Thymus (tissue), 11 donors: ENCODE data around the gene LYPD5. TPM values are rescaled to one million over a fixed set of nuclear protein-coding genes. Genes with fewer than 3 reads are reported as not detected.
"Not testable (repeated sequence)": the region's sequence is repeated elsewhere in the genome, so short reads cannot be mapped to it uniquely, and the experiment has no call there.

Experiments used
- DNase-seq, 9 donors: peaks; one replicate each; pipeline ENCODE4 v3.0.0-alpha.2; 2013; ENCODE audit warnings: low spot score in 9 of 9, low read depth in 6 of 9, missing footprints in 1 of 9
- H3K27ac ChIP-seq, 2 donors: one replicate each; pipeline ENCODE4 v1.5.1; 2013; ENCODE audit warnings: control low read depth in 1 of 2, low read depth in 1 of 2, low read length in 1 of 2, mild to moderate bottlenecking in 1 of 2, moderate library complexity in 1 of 2
- H3K27me3 ChIP-seq, 2 donors: one replicate each; pipeline ENCODE4 v1.5.1; 2013; ENCODE audit warnings: low read length in 1 of 2; ENCODE audit not compliant: control insufficient read depth in 2 of 2, insufficient read depth in 1 of 2
- H3K36me3 ChIP-seq, 2 donors: one replicate each; pipeline ENCODE4 v1.5.1; 2013; ENCODE audit warnings: low read length in 1 of 2, mild to moderate bottlenecking in 1 of 2, moderate library complexity in 1 of 2; ENCODE audit not compliant: control insufficient read depth in 2 of 2, insufficient read depth in 2 of 2
- H3K4me1 ChIP-seq, 2 donors: one replicate each; pipeline ENCODE4 v1.5.1; 2013; ENCODE audit warnings: low read length in 2 of 2; ENCODE audit not compliant: control insufficient read depth in 2 of 2, insufficient read depth in 2 of 2
- H3K4me3 ChIP-seq, 2 donors: one replicate each; pipeline ENCODE4 v1.5.1; 2013; ENCODE audit warnings: low read length in 2 of 2, control low read depth in 1 of 2, mild to moderate bottlenecking in 1 of 2
- H3K9me3 ChIP-seq, 2 donors: one replicate each; pipeline ENCODE4 v1.5.1; 2013; ENCODE audit warnings: low read length in 1 of 2, mild to moderate bottlenecking in 1 of 2; ENCODE audit not compliant: control insufficient read depth in 2 of 2, insufficient read depth in 1 of 2
- WGBS: extraction: QIAGEN DNeasy Blood & Tissue Kit; methylation state at CpG from one replicate; pipeline ENCODE4 v1.1.7; 2013; 5-methylcytosine and 5-hydroxymethylcytosine counted together
- polyA plus RNA-seq: library from polyadenylated mRNA; stranded (reverse); fragments of 200-250 nt; gene quantifications from one replicate; pipeline ENCODE4 v1.2.3, GENCODE V29; 2013
- total RNA-seq: library from RNA; stranded (reverse); fragments of 120-200 nt; gene quantifications from one replicate; pipeline ENCODE4 v1.2.4, GENCODE V29; 2013
- donor health status: healthy.

Gene LYPD5
- total and polyA plus RNA-seq, 2 donors: 1.7 to 3.2 TPM

DNA sequence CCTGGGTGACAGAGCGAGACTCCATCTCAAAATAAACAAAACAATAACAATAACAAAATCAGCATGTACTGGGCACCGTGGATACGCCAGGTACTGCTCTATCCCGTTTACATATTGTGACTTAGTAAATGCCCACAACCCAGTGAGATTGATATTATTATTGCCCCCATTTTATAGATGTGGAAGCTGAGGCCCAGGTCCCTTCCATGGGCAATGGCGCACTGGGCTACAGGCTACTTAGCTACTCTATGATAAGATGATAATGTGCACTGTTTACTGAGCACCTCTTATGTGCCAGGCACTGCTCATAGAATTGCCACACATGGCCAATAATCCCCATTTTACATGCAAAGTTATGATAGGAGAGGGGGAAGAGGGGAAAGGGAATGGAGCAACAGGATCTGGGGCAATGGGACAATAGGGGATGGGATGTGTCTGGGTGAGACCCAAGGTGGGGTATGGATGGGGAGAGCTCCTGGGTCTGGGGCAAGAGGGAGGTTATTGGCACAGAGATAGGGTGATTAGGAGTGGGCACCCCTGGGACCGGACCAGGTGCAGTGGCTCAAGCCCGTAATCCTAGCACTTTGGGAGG lies 26.9 kb downstream of the LYPD5 start:
- WGBS: 98% methylated on average over 7 of the region's 7 CpGs
- Histone ChIP-seq H3K4me3 (no peak overlapping the region), H3K4me1 (peaks cover 29 to 50% of the 10 kb centered on the region in 2 donors), H3K9me3 (no peaks in the 10 kb centered on the region), H3K27me3 (peaks cover 0 to 4% of the 10 kb centered on the region in 2 donors), H3K36me3 (peaks cover 5 to 30% of the 10 kb centered on the region in 2 donors), H3K27ac (no peak overlapping the region)
- no peak for DNase-seq

DNA sequence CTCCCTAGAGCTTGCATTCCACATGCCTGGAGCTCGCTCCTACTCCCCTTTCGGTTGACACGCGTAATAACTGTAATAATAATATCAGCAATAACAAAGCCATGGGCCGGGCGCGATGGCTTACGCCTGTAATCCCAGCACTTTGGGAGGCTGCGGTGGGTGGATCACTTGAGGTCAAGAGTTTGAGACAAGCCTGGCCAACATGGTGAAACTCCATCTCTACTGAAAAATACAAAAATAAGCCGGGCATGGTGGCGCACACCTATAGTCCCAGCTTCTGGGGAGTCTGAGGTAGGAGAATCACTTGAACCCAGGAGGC lies 27.3 kb downstream of the LYPD5 start:
- H3K4me3 ChIP-seq, H3K9me3 ChIP-seq, DNase-seq, H3K27me3 ChIP-seq, H3K27ac ChIP-seq: not testable (repeated sequence)
- peaks cover 5 to 34% of the 10 kb centered on the region in 2 donors for H3K36me3 ChIP-seq
- whole genome bisulfite sequencing: 95% methylated on average over 11 of the region's 11 CpGs
- peaks cover 27 to 45% of the 10 kb centered on the region in 2 donors for H3K4me1 ChIP-seq

DNA sequence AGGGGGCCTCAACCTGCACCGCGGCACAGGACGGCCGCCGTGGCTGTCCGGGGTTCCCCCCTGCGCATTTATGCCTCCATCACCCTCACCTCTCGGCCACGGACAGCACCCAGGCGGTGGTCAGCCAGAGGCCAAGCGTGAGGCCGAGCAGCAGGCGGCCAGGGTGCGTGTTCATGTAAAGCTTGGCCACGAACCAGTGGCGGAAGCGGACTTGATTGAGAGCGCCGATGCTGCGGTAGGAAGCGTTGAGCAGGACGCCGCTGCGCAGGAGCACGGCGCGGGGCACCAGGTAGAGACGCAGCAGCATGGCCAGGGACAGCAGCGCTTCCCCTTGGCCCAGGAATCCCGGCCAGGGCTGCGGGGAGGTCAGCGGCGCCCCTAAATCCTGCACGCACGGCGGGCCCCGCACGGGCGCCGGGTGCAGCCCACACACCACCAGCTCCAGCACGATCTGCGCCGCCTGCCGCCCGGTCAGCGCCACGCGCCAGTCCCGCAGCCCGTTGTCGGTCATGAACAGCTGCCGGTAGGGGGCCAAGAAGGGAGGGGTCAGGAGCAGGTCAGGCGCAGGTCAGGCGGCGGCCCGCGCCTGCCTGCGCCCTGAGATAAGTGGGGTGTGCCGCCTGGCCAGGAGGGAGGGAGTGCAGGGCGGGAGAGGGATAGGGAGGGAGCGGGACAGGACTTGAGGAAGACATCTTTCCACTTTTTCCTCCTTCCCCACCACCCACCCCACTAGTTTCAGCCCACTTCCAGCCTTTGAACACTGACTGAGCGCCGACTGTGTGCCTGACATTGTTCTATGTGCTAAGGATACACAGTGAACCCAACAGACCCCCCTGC lies 27.9 kb downstream of the LYPD5 start:
- Histone ChIP-seq H3K4me3 (no peak overlapping the region), H3K4me1 (peaks cover 22 to 39% of the 10 kb centered on the region in 2 donors), H3K27me3 (peaks cover 0 to 4% of the 10 kb centered on the region in 2 donors), H3K36me3 (peaks cover 8 to 40% of the 10 kb centered on the region in 2 donors), H3K27ac (no peak overlapping the region), H3K9me3 (no peaks in the 10 kb centered on the region)
- DNase-seq: no peak
- 92% methylated on average over 63 of the region's 63 CpGs for WGBS

DNA sequence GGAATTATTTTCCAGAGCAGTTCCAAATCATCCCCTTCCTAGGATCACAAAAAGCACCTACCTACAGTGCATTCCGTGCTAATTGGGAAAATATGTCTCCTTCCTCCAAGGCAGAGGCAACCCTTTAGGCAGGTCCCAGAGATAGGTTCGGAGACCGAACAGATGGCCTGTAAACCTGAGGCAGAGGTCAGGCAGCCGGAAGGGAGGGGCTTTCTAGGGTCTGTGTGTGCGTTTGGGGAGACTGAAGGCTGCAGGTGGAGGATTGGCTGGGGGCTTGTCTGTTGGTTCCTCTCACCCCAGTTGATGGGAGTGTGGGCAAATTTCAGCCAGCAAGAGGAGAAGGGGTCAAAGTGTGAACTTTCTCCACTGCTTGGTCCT lies 28.5 kb downstream of the LYPD5 start:
- peaks cover 16 to 33% of the 10 kb centered on the region in 2 donors for H3K4me1 ChIP-seq
- WGBS: 96% methylated on average over 5 of the region's 5 CpGs
- peaks cover 13 to 46% of the 10 kb centered on the region in 2 donors for H3K36me3 ChIP-seq
- H3K4me3 ChIP-seq: no peak overlapping the region
- no peak for DNase-seq
- peaks cover 0 to 4% of the 10 kb centered on the region in 2 donors for H3K27me3 ChIP-seq
- no peaks in the 10 kb centered on the region for H3K9me3 ChIP-seq
- H3K27ac ChIP-seq: no peak overlapping the region

DNA sequence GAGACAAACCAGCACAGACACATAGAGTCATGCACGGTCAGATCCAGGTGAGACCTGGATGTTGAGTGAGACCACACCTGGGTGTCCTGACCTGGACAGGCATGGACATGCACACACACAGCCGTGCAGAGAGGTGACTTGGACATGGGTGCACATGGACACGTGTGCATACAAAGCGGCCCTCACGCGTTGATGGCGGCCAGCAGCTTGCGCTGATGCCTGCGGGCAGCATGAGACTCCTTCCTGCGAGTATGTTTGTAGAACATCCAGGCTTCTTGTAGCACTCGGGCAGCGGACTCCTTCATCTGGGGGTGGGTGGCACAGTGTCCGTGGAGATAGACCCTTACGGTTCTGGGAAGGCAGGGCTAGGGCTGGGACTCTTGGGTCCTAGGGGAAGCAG lies 33.0 kb downstream of the LYPD5 start:
- Histone ChIP-seq H3K4me3 (no peak overlapping the region), H3K36me3 (peaks cover 13 to 53% of the 10 kb centered on the region in 2 donors), H3K4me1 (peaks cover 4 to 21% of the 10 kb centered on the region in 2 donors), H3K9me3 (no peaks in the 10 kb centered on the region), H3K27me3 (peaks cover 0 to 4% of the 10 kb centered on the region in 2 donors), H3K27ac (no peak overlapping the region)
- DNase-seq: no peak
- WGBS: 97% methylated on average over 14 of the region's 14 CpGs

DNA sequence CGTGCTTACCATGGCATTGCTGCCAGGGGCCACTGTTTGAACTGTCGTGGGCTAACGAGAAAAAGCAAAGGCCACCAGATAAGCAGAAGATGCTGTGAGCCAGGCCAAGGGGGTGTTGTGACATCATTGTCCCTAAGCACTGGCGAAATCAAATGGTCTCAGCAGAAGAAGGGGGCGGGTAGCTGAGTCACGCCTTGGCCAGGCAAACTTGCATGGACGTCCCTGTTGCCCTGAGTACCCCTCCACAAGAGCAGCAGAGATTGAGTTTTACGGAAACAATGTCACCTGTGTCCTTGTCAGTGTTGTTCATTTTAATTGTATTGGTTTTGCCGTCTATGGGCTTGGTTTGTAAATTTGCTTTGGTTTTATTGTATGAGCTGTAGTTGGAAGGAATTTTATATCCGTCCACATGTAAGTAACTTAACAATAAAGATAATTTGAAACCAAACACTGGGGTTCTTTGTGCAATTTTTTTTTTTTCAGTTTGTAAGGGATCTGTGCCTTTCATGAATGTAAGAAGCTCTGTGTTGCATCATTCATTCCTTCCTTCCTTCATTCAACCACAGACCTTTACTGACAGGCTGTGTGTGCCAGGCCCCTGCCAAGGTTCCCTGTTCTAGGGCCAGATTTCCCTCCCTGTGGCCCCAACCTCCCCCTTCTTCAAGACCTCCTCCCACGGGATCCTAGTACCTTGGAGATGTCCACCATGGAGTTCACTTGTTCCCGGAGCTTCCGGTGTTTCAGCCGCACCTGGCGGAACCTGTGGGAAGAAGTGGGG lies 33.8 kb downstream of the LYPD5 start:
- DNase-seq: no peak
- Histone ChIP-seq H3K4me1 (peaks cover 4 to 23% of the 10 kb centered on the region in 2 donors), H3K27ac (no peak overlapping the region), H3K27me3 (no peaks in the 10 kb centered on the region), H3K9me3 (no peaks in the 10 kb centered on the region), H3K36me3 (peaks cover 13 to 45% of the 10 kb centered on the region in 2 donors), H3K4me3 (no peak overlapping the region)
- WGBS: 95% methylated on average over 15 of the region's 15 CpGs

DNA sequence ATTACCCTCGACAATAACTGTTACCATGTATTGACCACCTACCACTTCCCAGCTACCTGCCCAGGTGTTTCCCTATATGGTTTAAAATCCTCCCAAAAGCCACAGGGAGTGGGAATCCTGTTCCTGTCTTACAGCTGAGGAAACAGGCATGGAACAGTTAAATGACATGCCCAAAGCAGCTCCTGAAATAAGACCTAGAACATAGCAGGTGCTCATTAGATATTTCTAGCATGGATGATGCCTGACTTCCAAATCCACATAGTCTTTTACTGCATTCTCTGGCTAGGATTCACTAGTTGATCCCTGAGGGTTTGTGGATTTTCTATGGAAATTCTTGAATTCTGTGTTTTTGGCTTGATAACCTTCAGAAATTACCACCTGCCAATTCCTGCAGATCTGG lies 34.4 kb downstream of the LYPD5 start:
- WGBS: 76% methylated on average over 1 of the region's 1 CpG

DNA sequence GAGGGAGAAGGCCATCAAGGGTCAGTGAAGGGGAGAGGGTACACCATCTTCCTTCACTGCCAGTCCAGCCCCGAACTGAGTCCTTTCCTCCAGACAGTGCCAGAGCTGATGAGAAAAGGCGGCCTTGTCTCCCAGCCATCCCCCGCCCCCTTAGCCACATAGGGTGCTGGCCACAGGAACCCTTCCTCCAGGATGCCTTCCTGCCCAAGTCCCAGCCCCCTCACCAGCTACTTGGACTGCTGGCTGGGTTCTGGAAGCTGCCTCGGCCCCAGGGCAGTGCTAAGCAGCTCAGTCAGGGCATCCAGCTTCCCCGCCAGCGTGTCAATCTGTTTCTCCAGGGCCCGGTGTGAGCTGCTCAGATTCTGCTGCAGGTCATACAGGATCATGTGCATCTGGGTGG lies 34.9 kb downstream of the LYPD5 start:
- no peak overlapping the region for H3K4me3 ChIP-seq
- peaks cover 4 to 24% of the 10 kb centered on the region in 2 donors for H3K4me1 ChIP-seq
- no peak for DNase-seq
- H3K27ac ChIP-seq: no peak overlapping the region
- H3K27me3 ChIP-seq: no peaks in the 10 kb centered on the region
- no peaks in the 10 kb centered on the region for H3K9me3 ChIP-seq
- WGBS: 97% methylated on average over 7 of the region's 7 CpGs
- peaks cover 13 to 36% of the 10 kb centered on the region in 2 donors for H3K36me3 ChIP-seq

More for the DNA sequence above, 34.4 kb downstream of the LYPD5 start:
- Histone ChIP-seq H3K9me3 (no peaks in the 10 kb centered on the region), H3K27ac (no peak overlapping the region), H3K36me3 (peaks cover 13 to 39% of the 10 kb centered on the region in 2 donors), H3K4me1 (peaks cover 4 to 24% of the 10 kb centered on the region in 2 donors), H3K27me3 (no peaks in the 10 kb centered on the region), H3K4me3 (no peak overlapping the region)
- DNase-seq: no peak

DNA sequence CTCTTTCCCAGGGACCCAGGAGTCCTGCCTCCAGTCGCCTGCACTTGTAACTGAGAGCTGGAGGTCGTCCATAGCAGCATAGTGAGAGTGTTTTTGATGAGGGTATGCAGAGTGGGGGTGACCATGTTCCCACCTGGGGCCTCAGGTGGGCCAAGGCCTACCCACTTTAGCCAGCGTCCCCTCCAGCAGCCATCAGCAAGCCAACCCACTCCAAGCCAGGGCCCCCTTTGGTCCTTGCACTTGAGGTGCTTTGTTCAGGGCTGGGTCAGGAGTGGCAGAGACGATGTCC lies 35.5 kb downstream of the LYPD5 start:
- peaks cover 13 to 29% of the 10 kb centered on the region in 2 donors for H3K36me3 ChIP-seq
- DNase-seq: no peak
- 90% methylated on average over 4 of the region's 4 CpGs for WGBS
- H3K27ac ChIP-seq: peak overlapping the region in 1 of 2 donors; percentile 37
- H3K27me3 ChIP-seq: no peaks in the 10 kb centered on the region
- H3K4me3 ChIP-seq: no peak overlapping the region
- peaks cover 4 to 24% of the 10 kb centered on the region in 2 donors for H3K4me1 ChIP-seq
- H3K9me3 ChIP-seq: no peaks in the 10 kb centered on the region
